NCI-H82 treated with DMSO at 0.1 percent for 48 hours (cell line): ENCODE results near the gene OR1B1.
"Not testable (repeated sequence)": the region's sequence is repeated elsewhere in the genome, so short reads cannot be mapped to it uniquely, and the experiment has no call there.

Source experiments
- DNase-seq: peaks from one replicate; lab custom pipeline; 2025; ENCODE audit not compliant: unreplicated experiment; lab: John Stamatoyannopoulos, UW

OR1B1 gene

DNA sequence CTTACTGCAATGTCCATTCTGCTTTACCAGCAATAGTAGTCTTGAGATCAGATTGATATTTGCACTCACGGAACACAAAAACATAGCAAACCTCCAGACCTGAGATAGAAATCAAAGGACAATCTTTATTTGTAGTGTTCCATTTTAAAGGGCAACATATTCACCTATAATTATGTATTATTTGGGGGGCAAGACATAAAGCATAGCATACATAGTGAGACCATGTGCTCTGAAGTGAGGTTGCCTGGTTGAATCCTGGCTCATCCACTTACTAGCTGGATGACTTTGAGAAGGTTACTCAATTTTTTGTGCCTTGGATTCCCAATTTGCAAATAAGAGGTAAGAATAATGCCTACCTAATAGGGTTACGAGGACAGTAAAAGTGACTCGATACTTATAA lies at the start of gene OR1B1:
Gene OR1B1, minus strand, starts transcription at position 101 of the 400 bp plus-strand sequence.
- DNase-seq, result no peak

DNA sequence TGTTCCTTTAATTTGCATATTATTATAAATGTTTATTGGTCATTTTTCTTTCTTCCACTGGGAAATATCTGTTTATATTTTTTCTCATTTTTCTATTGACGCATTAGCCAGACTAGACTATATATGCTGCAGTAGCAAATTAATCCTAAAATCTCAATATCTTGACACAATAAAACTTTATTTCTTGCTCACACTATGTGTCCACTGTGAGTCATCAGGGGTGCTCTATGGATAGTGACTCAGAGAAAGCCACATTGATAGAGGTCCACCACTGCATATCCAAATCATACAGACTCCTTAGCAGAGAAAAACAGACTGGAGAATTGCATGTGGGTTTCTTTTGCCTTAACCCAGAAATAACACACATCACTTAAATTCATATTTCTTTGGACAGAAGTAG lies 38.3 kb upstream of the OR1B1 start:
- no peak for DNase-seq

DNA sequence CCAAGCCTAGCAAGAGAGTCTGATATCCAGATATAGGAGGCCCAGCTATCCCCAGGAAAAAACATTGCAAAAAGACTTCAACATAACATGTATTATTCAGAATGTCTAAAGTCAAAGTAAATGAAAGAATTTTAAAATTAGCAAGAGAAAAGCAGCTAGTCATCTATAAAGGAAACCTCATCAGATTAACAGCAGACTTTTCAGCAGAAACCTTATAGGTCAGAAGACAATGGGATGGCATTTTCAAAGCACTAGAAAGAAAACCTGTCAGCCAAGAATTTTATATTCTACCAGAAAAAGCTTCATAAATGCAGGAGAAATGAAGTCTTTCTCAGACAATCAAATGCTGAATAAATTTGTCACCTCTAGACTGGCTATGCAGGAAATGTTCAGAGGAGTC lies 27.4 kb upstream of the OR1B1 start:
- DNase-seq, result no peak

DNA sequence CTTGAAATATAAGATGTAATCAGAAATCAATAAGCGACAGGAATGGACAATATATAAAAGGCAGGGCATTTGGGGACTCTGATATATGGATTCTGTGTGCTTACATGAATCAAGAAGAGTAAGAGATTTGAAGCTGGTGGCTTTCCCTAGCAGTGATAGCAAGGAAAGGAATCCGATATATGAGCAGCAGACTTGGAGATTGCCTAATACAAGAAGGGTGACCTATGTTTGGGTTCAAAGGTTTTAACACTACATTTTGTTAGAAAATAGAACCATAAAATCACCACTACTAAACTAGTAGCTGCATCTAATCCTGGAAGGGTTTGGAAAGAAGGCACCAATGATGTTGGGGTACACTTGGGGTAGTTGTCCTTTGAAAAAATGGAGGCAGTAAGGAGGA lies 15.1 kb upstream of the OR1B1 start:
- DNase-seq, result no peak

DNA sequence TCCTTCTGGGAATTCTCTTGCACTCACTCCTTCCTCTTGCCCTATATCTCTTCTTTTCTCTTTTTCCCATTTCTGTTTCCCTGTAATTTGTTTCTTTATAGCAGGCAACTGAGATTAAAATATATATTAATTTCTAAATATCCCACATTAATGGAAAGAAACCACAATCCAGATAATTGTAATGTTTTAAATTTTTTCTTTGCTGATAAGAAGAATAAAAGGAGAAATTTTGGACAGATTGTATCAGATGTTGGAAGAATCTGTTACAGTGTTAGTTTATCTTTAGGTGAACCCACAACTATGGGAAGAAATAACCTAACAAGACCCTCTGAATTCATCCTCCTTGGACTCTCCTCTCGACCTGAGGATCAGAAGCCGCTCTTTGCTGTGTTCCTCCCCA lies 4.0 kb upstream of the OR1B1 start, which contains the start of gene OR1L1:
Gene OR1L1, plus strand, starts transcription at position 301 of the 400 bp plus-strand sequence. Its CDS starts 0 bp downstream, at position 301.
- DNase-seq, result no peak

DNA sequence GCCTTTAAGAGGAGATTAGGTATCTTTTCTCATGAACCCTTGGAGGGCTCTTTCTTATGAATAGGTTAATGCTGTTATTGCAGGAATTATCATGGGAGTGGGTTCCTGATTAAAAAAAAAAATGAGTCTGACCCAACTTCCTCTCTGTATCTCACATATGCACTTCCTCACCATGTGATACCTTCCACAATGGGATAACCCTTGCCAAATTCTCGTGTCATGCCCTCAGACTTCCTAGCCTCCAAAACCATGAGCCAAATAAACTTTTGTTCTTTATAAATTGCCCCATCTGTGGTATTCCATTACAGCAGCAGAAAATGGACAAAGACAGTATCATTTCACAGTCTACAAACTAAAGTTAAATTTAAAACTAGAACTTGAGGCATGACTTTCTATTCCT lies 1.0 kb downstream of the OR1B1 start:
- no peak for DNase-seq

DNA sequence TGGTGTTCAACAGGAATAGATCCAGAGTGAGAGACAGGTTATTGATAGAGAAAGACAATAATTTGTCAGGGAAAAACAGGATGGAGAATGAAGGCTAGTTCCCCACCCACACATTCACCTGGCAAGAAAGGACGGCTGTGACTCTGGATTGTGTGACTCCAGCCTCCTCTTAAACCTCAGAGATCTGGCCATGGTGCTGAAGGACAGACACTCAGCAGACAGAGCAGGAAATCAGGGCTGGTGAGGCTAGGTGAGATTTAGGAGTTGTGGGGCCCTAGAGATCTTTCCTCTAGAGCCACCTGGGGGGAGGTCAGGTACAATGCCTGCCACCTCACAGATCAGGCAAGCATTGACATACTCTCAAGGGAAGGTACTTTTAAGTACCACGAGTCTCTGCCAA lies 15.2 kb downstream of the OR1B1 start:
- DNase-seq, result no peak

DNA sequence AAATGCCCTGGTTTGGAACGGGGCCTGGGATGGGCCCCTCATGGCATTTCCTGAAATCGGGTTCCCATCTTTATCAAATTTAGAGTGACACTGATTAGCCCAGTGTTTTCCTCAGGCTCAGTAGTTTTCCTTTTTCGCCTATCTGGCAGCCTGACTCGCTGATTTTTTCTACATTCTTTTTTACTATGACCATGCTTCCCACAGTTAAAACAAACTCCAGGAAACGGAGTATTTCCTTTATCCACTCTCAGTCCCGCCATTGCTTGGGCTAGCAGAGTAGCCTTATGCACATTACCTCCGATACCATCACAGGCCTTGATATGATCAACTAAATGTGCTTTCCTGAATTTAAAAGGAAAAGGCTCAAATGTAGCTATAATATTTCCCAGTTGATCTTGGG lies 37.4 kb downstream of the OR1B1 start:
- no peak for DNase-seq

DNA sequence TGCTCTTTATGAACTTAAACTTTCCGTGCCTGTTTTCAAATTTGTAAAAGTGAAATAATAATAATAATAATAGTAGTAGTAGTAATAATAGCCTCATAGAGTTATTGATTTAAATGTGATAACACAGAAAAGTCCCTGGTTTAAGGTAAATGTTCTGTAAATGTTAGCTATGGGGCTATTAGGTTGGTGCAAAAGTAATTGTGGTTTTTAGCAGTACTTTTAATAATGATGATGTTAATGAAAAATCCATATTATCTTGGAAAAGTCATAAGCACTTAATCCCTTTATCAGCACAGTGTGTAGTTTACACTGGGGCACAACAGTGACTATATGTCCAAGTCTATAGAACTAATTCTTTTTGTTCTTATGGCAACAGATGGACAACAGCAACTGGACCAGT lies 43.1 kb downstream of the OR1B1 start, which contains the start of gene OR1Q1:
Gene OR1Q1, plus strand, starts transcription at position 377 of the 400 bp plus-strand sequence. Its CDS starts 0 bp downstream, at position 377.
- DNase-seq, result no peak

DNA sequence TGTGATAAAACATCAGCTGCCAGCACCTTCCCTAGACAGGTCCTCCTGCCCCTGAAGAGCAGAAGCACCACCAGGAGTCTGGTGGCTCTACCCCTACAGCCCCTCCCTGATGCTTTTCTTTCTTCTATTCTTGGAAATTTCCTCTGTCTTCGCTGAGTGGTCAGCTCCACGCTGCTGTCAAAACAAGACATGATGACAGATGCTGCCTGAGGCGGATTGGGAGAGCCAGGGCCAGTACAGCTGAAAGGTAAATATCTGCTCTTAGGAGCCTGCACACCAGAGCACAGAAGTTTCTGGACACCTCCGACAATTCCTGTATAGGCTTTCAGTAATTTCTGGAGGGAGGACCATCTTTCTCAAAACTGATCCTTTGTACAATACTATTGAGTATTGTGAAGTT lies 47.6 kb downstream of the OR1B1 start:
- DNase-seq, result no peak

DNA sequence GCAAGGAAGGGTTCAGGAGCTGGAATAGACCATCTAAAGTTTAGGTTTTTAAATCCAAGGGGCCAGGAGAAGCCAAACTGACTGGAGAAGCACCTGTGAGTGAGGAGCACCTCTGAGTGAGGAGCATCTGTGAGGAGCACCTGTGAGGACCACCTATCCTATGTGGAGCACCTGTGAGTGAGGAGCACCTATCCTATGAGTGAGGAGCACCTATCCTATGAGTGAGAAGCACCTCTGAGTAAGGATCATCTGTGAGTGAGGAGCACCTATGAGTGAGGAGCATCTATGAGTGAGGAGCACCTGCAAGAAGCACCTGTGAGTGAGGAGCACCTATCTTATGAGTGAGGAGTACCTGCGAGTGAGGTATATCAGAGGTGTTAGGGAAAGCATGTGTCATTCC lies 50.8 kb downstream of the OR1B1 start:
- DNase-seq, result no peak

DNA sequence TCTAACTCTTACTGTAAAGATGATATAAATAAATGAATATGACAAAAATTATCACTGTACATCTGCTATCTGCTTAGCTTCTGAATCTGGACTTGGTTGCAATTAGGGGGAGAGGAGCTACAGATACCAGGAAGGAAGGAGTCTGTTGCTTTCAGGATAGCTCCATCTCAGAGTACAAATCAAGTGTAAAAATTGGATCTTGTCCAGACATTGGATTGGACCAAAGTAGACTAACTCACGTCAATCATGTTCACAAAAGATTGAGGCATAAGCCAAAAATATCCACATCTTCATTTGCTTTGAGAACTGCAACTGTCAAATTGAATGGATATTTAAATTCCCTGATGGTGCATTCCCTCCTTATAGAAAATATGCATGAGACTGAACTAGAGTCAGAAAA lies 51.7 kb downstream of the OR1B1 start:
- DNase-seq, result no peak

DNA sequence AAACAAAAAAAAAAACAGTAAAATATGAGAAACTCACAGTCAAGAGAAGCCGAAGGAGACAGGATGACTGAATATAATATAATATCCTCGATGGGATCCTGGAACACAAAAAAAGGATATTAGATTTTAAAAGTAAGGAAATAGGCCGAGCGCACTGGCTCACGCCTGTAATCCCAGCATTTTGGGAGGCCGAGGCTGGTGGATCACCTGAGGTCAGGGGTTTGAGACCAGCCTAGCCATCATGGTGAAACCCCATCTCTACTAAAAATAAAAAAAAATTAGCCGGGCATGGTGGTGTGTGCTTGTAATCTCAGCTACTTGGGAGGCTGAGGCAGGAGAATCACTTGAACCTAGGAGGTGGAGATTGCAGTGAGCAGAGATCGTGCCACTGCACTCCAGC lies 74.1 kb downstream of the OR1B1 start, which contains the start of gene OR1L8:
Gene OR1L8, minus strand, starts transcription at position 101 of the 400 bp plus-strand sequence. CDS start 14,907 bp downstream, outside the sequence.
- not testable (repeated sequence) for DNase-seq

DNA sequence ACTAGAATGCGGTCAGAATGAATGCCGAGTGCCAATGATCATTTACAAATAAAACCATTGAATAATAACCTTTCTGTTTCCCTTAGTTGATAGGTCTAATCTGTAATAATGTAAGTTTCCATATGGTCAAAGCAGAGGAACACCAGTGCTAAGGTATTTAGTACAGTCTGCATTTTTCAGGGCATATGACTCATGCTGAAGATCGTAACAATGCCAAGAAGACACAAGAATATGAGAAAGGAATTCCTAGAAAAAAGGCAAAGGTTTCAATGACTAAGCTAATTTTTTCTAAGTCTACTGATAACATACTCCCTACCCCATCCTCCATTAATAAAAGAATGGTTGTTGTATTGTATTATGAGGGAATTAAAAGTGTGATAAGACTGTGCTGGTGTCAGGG lies 77.1 kb downstream of the OR1B1 start:
- no peak for DNase-seq

DNA sequence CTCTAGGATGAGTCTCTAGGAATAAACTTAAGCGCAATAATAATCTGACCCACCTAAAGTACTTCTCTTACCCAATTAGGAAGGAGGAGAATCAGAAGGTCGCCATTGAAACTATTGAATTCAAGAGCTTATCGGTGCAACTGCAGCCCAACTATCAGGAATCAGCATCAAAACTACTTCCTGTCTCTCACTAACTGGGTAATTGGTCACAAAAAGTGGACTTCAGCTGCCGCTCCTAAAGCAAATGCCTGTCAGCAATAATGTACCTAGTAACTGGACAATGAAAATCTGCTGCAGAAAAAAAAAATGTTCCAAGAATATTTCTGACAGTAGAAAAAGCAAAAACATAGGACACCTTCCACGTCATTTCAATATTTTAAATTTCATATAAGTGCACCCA lies 77.6 kb downstream of the OR1B1 start:
- no peak for DNase-seq
